SK-N-SH (cell line): ENCODE results near the gene CADPS2. TPM values are rescaled to one million over a fixed set of nuclear protein-coding genes. Genes with fewer than 3 reads are reported as not detected.

Experiments
- CTCF ChIA-PET: fragments of 300-600, 350-600 bp; formaldehyde crosslinking; extraction: SDS; loops from one replicate; lab custom pipeline; 2021; lab: Yijun Ruan, JAX
- POLR2A ChIA-PET: fragments of 350-600 bp; sonication (Branson Sonifier 250); formaldehyde crosslinking; extraction: SDS; loops from one replicate; lab custom pipeline; 2020; ENCODE audit warnings: antibody characterized with exemption, inconsistent platforms; lab: Yijun Ruan, JAX
- DNase-seq: peaks from one replicate; pipeline ENCODE4 v3.0.0; 2012
- H2AFZ ChIP-seq: fragments of 200-600 bp; sonication (generic); 2 replicates; pipeline ENCODE4 v1.8.1; 2016; ENCODE audit warnings: antibody characterized with exemption, mild to moderate bottlenecking, low read depth
- H3F3A ChIP-seq: fragments of 200-600 bp; sonication (generic); replicated peaks from 2 replicates; pipeline ENCODE3; 2016; ENCODE audit warnings: antibody characterized with exemption, mild to moderate bottlenecking; ENCODE audit not compliant: insufficient read depth
- H3K27ac ChIP-seq, 2 experiments: fragments of 200-500 bp in 1 of 2; fragments of 200-600 bp in 1 of 2; sonication (Bioruptor generic) in 1 of 2; sonication (generic), shearing (Covaris generic) in 1 of 2; 2 replicates each; pipeline versions ENCODE4 v1.5.1 to v1.6.1; 2014 to 2016; ENCODE audit warnings: low read depth in 2 of 2, inconsistent platforms in 1 of 2, low read length in 1 of 2, mild to moderate bottlenecking in 1 of 2, mixed read lengths in 1 of 2
- H3K27me3 ChIP-seq: fragments of 200-600 bp; sonication (generic), shearing (Covaris generic); 2 replicates; pipeline ENCODE4 v1.6.1; 2016; ENCODE audit warnings: mixed run types; ENCODE audit not compliant: insufficient read depth
- H3K36me3 ChIP-seq, 2 experiments: fragments of 200-500 bp in 1 of 2; fragments of 200-600 bp in 1 of 2; sonication (Bioruptor generic) in 1 of 2; sonication (generic) in 1 of 2; replicated peaks in 1 of 2; 2 replicates each; pipeline versions ENCODE3 to v1.5.1; 2014 to 2016; ENCODE audit warnings: low read length in 1 of 2, mild to moderate bottlenecking in 1 of 2; ENCODE audit not compliant: insufficient read depth in 2 of 2, control insufficient read depth in 1 of 2
- H3K4me1 ChIP-seq, 2 experiments: fragments of 200-500 bp in 1 of 2; fragments of 200-600 bp in 1 of 2; sonication (Bioruptor generic) in 1 of 2; sonication (generic), shearing (Covaris generic) in 1 of 2; 2 replicates each; pipeline versions ENCODE4 v1.5.1 to v1.6.1; 2014 to 2016; ENCODE audit warnings: low read depth in 1 of 2, low read length in 1 of 2, mixed run types in 1 of 2; ENCODE audit not compliant: insufficient read depth in 2 of 2, control insufficient read depth in 1 of 2
- H3K4me2 ChIP-seq: fragments of 200-600 bp; sonication (generic), shearing (Covaris generic); 2 replicates; pipeline ENCODE4 v1.6.1; 2017; ENCODE audit warnings: mixed run types
- H3K4me3 ChIP-seq, 2 experiments: fragments of 200-500 bp in 1 of 2; fragments of 200-600 bp in 1 of 2; sonication (Bioruptor generic) in 1 of 2; sonication (generic), shearing (Covaris generic) in 1 of 2; 2 replicates each; pipeline versions ENCODE4 v1.5.1 to v1.8.1; 2014 to 2016; ENCODE audit warnings: low read depth in 2 of 2, inconsistent platforms in 1 of 2, low read length in 1 of 2, mild to moderate bottlenecking in 1 of 2, mixed read lengths in 1 of 2, moderate library complexity in 1 of 2
- H3K79me2 ChIP-seq: fragments of 200-600 bp; sonication (generic); 2 replicates; pipeline ENCODE4 v1.8.1; 2017; ENCODE audit warnings: mild to moderate bottlenecking; ENCODE audit not compliant: insufficient read depth
- H3K9ac ChIP-seq: fragments of 200-600 bp; sonication (generic); 2 replicates; pipeline ENCODE4 v1.6.1; 2017; ENCODE audit warnings: mixed run types
- H3K9me2 ChIP-seq: fragments of 200-600 bp; sonication (generic); 2 replicates; pipeline ENCODE4 v1.6.1; 2017; ENCODE audit warnings: mixed run types
- H3K9me3 ChIP-seq: fragments of 200-600 bp; sonication (generic); 2 replicates; pipeline ENCODE4 v1.6.1; 2017; ENCODE audit warnings: mixed run types, mild to moderate bottlenecking, moderate library complexity
- H4K20me1 ChIP-seq: fragments of 200-600 bp; sonication (generic); 2 replicates; pipeline ENCODE4 v1.6.1; 2017; ENCODE audit warnings: mild to moderate bottlenecking, mixed run types; ENCODE audit not compliant: insufficient read depth
- EP300 ChIP-seq, 2 experiments: IDR thresholded peaks; 2 replicates each; pipeline versions ENCODE4 v1.4.0 to v1.6.1; 2012; ENCODE audit warnings: borderline replicate concordance in 1 of 2, low read depth in 1 of 2, low read length in 1 of 2
- FOXJ3 ChIP-seq: sonication (generic); formaldehyde crosslinking; IDR thresholded peaks from 2 replicates; pipeline ENCODE4 v1.5.1; 2020; ENCODE audit warnings: mild to moderate bottlenecking, missing genetic modification reagents
- IRF3 ChIP-seq: fragments of 150-350 bp; IDR thresholded peaks from 2 replicates; pipeline ENCODE4 v1.6.1; 2016; ENCODE audit warnings: mild to moderate bottlenecking, low read depth, low read length
- MAX ChIP-seq: IDR thresholded peaks from 2 replicates; pipeline ENCODE4 v1.4.0; 2012; ENCODE audit warnings: low read depth
- MXI1 ChIP-seq: IDR thresholded peaks from 2 replicates; pipeline ENCODE4 v1.6.1; 2012; ENCODE audit warnings: mild to moderate bottlenecking, low read depth, low read length, improper control_type of control experiment
- RCOR1 ChIP-seq: fragments of 150-350 bp; IDR thresholded peaks from 2 replicates; pipeline ENCODE4 v1.6.1; 2017; ENCODE audit warnings: antibody characterized with exemption, low read length
- REST ChIP-seq: IDR thresholded peaks from 2 replicates; pipeline ENCODE4 v1.6.1; 2012; ENCODE audit warnings: mild to moderate bottlenecking, low read depth, low read length, moderate library complexity
- SMC3 ChIP-seq: IDR thresholded peaks from 2 replicates; pipeline ENCODE4 v1.6.1; 2012; ENCODE audit warnings: low read depth, low read length, improper control_type of control experiment
- USF1 ChIP-seq: IDR thresholded peaks from 2 replicates; pipeline ENCODE4 v1.4.0; 2012; ENCODE audit warnings: low read depth, borderline replicate concordance
- USF2 ChIP-seq: fragments of 150-350 bp; IDR thresholded peaks from 2 replicates; pipeline ENCODE4 v1.6.1; 2017; ENCODE audit warnings: antibody characterized with exemption, low read length, low read depth, borderline replicate concordance
- WGBS: methylation state at CpG from one replicate; pipeline ENCODE4 v1.1.6; 2017; ENCODE audit warnings: low lambda C conversion rate; 5-methylcytosine and 5-hydroxymethylcytosine counted together
- polyA plus RNA-seq, 3 experiments: library from polyadenylated mRNA; depleted of rRNA; stranded (reverse); fragments of >200 nt; gene quantifications; 2 replicates each; pipeline ENCODE4 v1.2.3, GENCODE V29; 2012

Gene CADPS2
- polyA plus RNA-seq, 1 of the 3 experiments (the other 2 are of a cell fraction) = 0.05 TPM

- no peak for TF ChIP-seq USF1
- TF ChIP-seq FOXJ3 (CRISPR knock-in tag) = no peak
- no peak for TF ChIP-seq EP300 (IDR thresholded peaks at IDR 0.05; ENCODE audit: borderline replicate concordance in 1 of 2, low read depth in 1 of 2, low read length in 1 of 2)
- no peak for TF ChIP-seq REST
These were observed 233.4 kb downstream of the CADPS2 start (continued) for GRCh38 chr7:122652876-122653275.

GRCh38 chr7:122651451-122651850, 234.8 kb downstream of the CADPS2 start:
- Histone ChIP-seq H3K4me2 (no peak overlapping the region), H3F3A (no peaks in the 10 kb centered on the region), H3K27me3 (no peaks in the 10 kb centered on the region; the same call in 1 of the 2 replicates), H3K9me2 (no peaks in the 10 kb centered on the region), H3K27ac (no peak overlapping the region), H3K4me1 (no peaks in the 10 kb centered on the region; a peak in 1 of 4 replicates), H3K9me3 (no peaks in the 10 kb centered on the region), H3K9ac (no peak overlapping the region), H3K4me3 (no peak overlapping the region), H2AFZ (no peak overlapping the region), H3K79me2 (no peaks in the 10 kb centered on the region), H3K36me3 (no peaks in the 10 kb centered on the region), H4K20me1 (no peaks in the 10 kb centered on the region)
- DNase-seq = no peak
- ChIA-PET CTCF (no interaction called here), POLR2A (no interaction called here)
- no peak for TF ChIP-seq MAX
- no peak for TF ChIP-seq MXI1
- no peak for TF ChIP-seq RCOR1
- no peak for TF ChIP-seq SMC3
- no peak for TF ChIP-seq USF2
- no peak for TF ChIP-seq IRF3
- 0% methylated on average over 2 of the region's 2 CpGs for WGBS
